Neural cell (in vitro differentiated cells): ENCODE data around the gene DGKB. TPM values are rescaled to one million over a fixed set of nuclear protein-coding genes. Genes with fewer than 3 reads are reported as not detected.

ENCODE experiments used
- H2AFZ ChIP-seq: fragments of 200-600, 300-800 bp; sonication (generic), shearing (Covaris generic); 2 replicates; pipeline ENCODE4 v1.6.0; 2014; ENCODE audit warnings: low read depth, mild to moderate bottlenecking, antibody characterized with exemption, low read length, moderate library complexity
- H3F3A ChIP-seq: fragments of 200-600 bp; shearing (Covaris generic); 2 replicates; pipeline ENCODE4 v1.6.1; 2016; ENCODE audit warnings: mild to moderate bottlenecking, moderate library complexity, mixed read lengths, antibody characterized with exemption, low read length; ENCODE audit not compliant: insufficient read depth, poor library complexity, severe bottlenecking
- H3K27ac ChIP-seq: fragments of 200-600, 300-800 bp; sonication (generic), shearing (Covaris generic); 2 replicates; pipeline ENCODE4 v1.5.1; 2014; ENCODE audit warnings: mild to moderate bottlenecking, low read length, moderate library complexity
- H3K27me3 ChIP-seq: fragments of 300-800, 200-600 bp; sonication (generic), shearing (Covaris generic); 2 replicates; pipeline ENCODE4 v1.6.0; 2014; ENCODE audit warnings: mild to moderate bottlenecking, low read depth, low read length, moderate library complexity; ENCODE audit not compliant: insufficient read depth
- H3K36me3 ChIP-seq: fragments of 300-800, 200-600 bp; sonication (generic), shearing (Covaris generic); 2 replicates; pipeline ENCODE4 v1.5.1; 2014; ENCODE audit warnings: mild to moderate bottlenecking, antibody characterized with exemption, low read length, moderate library complexity; ENCODE audit not compliant: insufficient read depth
- H3K4me2 ChIP-seq: fragments of 300-800, 200-600 bp; sonication (generic), shearing (Covaris generic); 2 replicates; pipeline ENCODE4 v1.6.0; 2014; ENCODE audit warnings: mild to moderate bottlenecking, low read length
- H3K4me3 ChIP-seq: fragments of 300-800, 200-600 bp; sonication (generic), shearing (Covaris generic); 2 replicates; pipeline ENCODE4 v1.5.1; 2014; ENCODE audit warnings: mild to moderate bottlenecking, low read length, moderate library complexity
- H3K79me2 ChIP-seq: fragments of 200-600 bp; shearing (Covaris generic); replicated peaks from 2 replicates; pipeline ENCODE4 v1.6.0; 2014; ENCODE audit warnings: mild to moderate bottlenecking, low read length, moderate library complexity; ENCODE audit not compliant: insufficient read depth
- H3K9ac ChIP-seq: fragments of 300-800, 200-600 bp; sonication (generic), shearing (Covaris generic); 2 replicates; pipeline ENCODE4 v1.6.1; 2016; ENCODE audit warnings: mild to moderate bottlenecking, low read length, mixed read lengths
- H3K9me2 ChIP-seq: fragments of 200-600 bp; shearing (Covaris generic); 2 replicates; pipeline ENCODE4 v1.6.1; 2016; ENCODE audit warnings: mild to moderate bottlenecking, low read length, mixed read lengths; ENCODE audit not compliant: insufficient read depth
- H3K9me3 ChIP-seq: fragments of 200-600, 300-800 bp; sonication (generic), shearing (Covaris generic); 2 replicates; pipeline ENCODE4 v1.6.1; 2016; ENCODE audit warnings: mild to moderate bottlenecking, mixed run types, low read length, moderate library complexity, mixed read lengths
- H4K20me1 ChIP-seq: fragments of 200-600 bp; shearing (Covaris generic); 2 replicates; pipeline ENCODE4 v1.6.1; 2016; ENCODE audit warnings: mild to moderate bottlenecking, mixed run types; ENCODE audit not compliant: insufficient read depth
- EP300 ChIP-seq: fragments of 450-650 bp; conservative IDR thresholded peaks from 2 replicates; pipeline ENCODE4 v1.6.1; 2014; ENCODE audit warnings: antibody characterized with exemption, mild to moderate bottlenecking, moderate library complexity; ENCODE audit not compliant: poor library complexity, severe bottlenecking
- EZH2 ChIP-seq: fragments of 200-600, 300-800 bp; shearing (Covaris generic), sonication (generic); IDR thresholded peaks from 2 replicates; pipeline ENCODE4 v1.6.1; 2014; ENCODE audit warnings: antibody characterized with exemption, low read length, borderline replicate concordance, mild to moderate bottlenecking; ENCODE audit not compliant: insufficient read depth, poor library complexity, severe bottlenecking
- MXI1 ChIP-seq: fragments of 450-650 bp; conservative IDR thresholded peaks from 2 replicates; pipeline ENCODE4 v1.6.1; 2014; ENCODE audit warnings: antibody characterized with exemption, mild to moderate bottlenecking; ENCODE audit not compliant: poor library complexity, severe bottlenecking
- POLR2AphosphoS5 ChIP-seq: IDR thresholded peaks from 2 replicates; pipeline ENCODE4 v1.6.1; 2012
- RAD21 ChIP-seq: fragments of 450-650 bp; conservative IDR thresholded peaks from 2 replicates; pipeline ENCODE4 v1.6.1; 2014; ENCODE audit warnings: antibody characterized with exemption, mild to moderate bottlenecking, moderate library complexity
- SMC3 ChIP-seq: fragments of 450-650 bp; conservative IDR thresholded peaks from 2 replicates; pipeline ENCODE4 v1.6.1; 2014; ENCODE audit warnings: antibody characterized with exemption, mild to moderate bottlenecking, moderate library complexity; ENCODE audit not compliant: poor library complexity
- TAF1 ChIP-seq: IDR thresholded peaks from 2 replicates; pipeline ENCODE4 v1.6.1; 2012; ENCODE audit warnings: low read depth
- polyA plus RNA-seq: library from polyadenylated mRNA; depleted of rRNA; stranded (reverse); fragments of >200 nt; gene quantifications from 2 replicates; pipeline ENCODE4 v1.2.3, GENCODE V29; 2014
- TF ChIP-seq, protein P1 (sequence below): fragments of 450-650 bp; IDR thresholded peaks from 2 replicates; pipeline ENCODE4 v1.5.1; 2014; ENCODE audit warnings: antibody characterized with exemption, mild to moderate bottlenecking, moderate library complexity; ENCODE audit not compliant: poor library complexity, severe bottlenecking
- TF ChIP-seq, protein P2 (sequence below): IDR thresholded peaks from 2 replicates; pipeline ENCODE4 v1.6.1; 2012; ENCODE audit warnings: borderline replicate concordance

Gene DGKB
- polyA plus RNA-seq, 1 donor from 2014 or later = 0.20 TPM

DNA sequence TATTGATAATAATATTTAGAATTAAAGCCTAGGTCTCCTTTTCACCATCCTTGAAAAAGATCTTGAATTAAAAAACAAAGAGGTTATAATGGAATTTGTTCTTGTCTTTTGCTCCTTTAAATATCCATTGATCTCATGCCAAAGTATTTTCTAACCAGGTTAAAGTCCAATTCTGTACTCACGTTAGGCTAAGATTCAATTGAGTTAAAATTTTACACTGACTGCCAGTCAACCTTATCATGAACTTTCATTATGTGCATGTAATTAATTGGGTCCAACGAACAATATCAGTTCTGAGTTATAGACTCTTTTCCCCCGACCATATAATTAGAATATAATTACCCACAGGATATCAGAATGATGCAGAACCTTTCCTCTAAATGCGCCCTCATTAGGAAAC is 266.6 kb downstream of the DGKB start:
- Histone ChIP-seq H3K27me3 (no peaks in the 10 kb centered on the region), H3K9me2 (no peaks in the 10 kb centered on the region), H3K79me2 (no peaks in the 10 kb centered on the region), H3K4me2 (no peak overlapping the region), H4K20me1 (no peaks in the 10 kb centered on the region), H3K27ac (no peak overlapping the region), H3F3A (no peaks in the 10 kb centered on the region), H3K9me3 (no peaks in the 10 kb centered on the region), H2AFZ (no peak overlapping the region), H3K9ac (no peak overlapping the region), H3K36me3 (no peaks in the 10 kb centered on the region), H3K4me3 (no peak overlapping the region)
- TF ChIP-seq TAF1 (no peak), POLR2AphosphoS5 (no peak), MXI1 (no peak), EZH2 (no peak), EP300 (no peak), RAD21 (no peak), SMC3 (no peak)
- TF ChIP-seq, protein P1, sequence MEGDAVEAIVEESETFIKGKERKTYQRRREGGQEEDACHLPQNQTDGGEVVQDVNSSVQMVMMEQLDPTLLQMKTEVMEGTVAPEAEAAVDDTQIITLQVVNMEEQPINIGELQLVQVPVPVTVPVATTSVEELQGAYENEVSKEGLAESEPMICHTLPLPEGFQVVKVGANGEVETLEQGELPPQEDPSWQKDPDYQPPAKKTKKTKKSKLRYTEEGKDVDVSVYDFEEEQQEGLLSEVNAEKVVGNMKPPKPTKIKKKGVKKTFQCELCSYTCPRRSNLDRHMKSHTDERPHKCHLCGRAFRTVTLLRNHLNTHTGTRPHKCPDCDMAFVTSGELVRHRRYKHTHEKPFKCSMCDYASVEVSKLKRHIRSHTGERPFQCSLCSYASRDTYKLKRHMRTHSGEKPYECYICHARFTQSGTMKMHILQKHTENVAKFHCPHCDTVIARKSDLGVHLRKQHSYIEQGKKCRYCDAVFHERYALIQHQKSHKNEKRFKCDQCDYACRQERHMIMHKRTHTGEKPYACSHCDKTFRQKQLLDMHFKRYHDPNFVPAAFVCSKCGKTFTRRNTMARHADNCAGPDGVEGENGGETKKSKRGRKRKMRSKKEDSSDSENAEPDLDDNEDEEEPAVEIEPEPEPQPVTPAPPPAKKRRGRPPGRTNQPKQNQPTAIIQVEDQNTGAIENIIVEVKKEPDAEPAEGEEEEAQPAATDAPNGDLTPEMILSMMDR = no peak

DNA sequence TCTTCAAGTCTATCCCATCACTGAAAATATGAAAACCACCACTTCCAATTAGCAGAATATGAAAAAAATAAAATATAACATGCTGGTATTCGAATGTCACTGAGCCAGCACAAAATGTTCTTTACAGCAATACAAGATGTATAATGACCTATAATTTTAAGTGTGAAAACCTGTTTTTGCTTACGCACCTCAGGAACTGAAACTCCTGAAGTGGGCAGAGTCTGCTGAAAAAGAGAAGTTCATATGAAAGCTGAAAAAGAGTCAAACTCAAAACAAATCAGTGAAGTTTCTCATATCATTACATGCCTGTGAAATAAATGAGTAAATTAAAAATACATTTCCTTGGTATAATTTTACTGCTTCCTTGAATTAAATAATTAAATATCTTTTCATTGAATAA is 272.5 kb downstream of the DGKB start:
- Histone ChIP-seq H4K20me1 (no peaks in the 10 kb centered on the region), H3K4me2 (no peak overlapping the region), H3K36me3 (no peaks in the 10 kb centered on the region), H3K9me3 (no peaks in the 10 kb centered on the region), H3K9ac (no peak overlapping the region), H3K9me2 (no peaks in the 10 kb centered on the region), H3K27ac (no peak overlapping the region), H3K27me3 (no peaks in the 10 kb centered on the region), H2AFZ (no peak overlapping the region), H3K79me2 (no peaks in the 10 kb centered on the region), H3F3A (no peaks in the 10 kb centered on the region), H3K4me3 (no peak overlapping the region)
- no peak for TF ChIP-seq POLR2AphosphoS5
- no peak for TF ChIP-seq RAD21
- TF ChIP-seq, protein P2, sequence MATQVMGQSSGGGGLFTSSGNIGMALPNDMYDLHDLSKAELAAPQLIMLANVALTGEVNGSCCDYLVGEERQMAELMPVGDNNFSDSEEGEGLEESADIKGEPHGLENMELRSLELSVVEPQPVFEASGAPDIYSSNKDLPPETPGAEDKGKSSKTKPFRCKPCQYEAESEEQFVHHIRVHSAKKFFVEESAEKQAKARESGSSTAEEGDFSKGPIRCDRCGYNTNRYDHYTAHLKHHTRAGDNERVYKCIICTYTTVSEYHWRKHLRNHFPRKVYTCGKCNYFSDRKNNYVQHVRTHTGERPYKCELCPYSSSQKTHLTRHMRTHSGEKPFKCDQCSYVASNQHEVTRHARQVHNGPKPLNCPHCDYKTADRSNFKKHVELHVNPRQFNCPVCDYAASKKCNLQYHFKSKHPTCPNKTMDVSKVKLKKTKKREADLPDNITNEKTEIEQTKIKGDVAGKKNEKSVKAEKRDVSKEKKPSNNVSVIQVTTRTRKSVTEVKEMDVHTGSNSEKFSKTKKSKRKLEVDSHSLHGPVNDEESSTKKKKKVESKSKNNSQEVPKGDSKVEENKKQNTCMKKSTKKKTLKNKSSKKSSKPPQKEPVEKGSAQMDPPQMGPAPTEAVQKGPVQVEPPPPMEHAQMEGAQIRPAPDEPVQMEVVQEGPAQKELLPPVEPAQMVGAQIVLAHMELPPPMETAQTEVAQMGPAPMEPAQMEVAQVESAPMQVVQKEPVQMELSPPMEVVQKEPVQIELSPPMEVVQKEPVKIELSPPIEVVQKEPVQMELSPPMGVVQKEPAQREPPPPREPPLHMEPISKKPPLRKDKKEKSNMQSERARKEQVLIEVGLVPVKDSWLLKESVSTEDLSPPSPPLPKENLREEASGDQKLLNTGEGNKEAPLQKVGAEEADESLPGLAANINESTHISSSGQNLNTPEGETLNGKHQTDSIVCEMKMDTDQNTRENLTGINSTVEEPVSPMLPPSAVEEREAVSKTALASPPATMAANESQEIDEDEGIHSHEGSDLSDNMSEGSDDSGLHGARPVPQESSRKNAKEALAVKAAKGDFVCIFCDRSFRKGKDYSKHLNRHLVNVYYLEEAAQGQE = no peak
- no peak for TF ChIP-seq EP300
- no peak for TF ChIP-seq EZH2
- no peak for TF ChIP-seq TAF1
- no peak for TF ChIP-seq MXI1
- TF ChIP-seq, protein P1 = no peak
- no peak for TF ChIP-seq SMC3
